Breast epithelium (tissue), 3 donors: ENCODE data around the gene GALNTL6.

ENCODE experiments used
- CTCF ChIP-seq, 3 donors: fragments of 450-650 bp; IDR thresholded peaks; one replicate each; pipeline ENCODE4 v1.5.1; 2016 to 2017; ENCODE audit warnings: antibody characterized with exemption in 3 of 3, mild to moderate bottlenecking in 3 of 3, moderate library complexity in 3 of 3
- POLR2A ChIP-seq: fragments of 450-650 bp; IDR thresholded peaks from one replicate; pipeline ENCODE4 v1.6.1; 2016; ENCODE audit warnings: antibody characterized with exemption, mild to moderate bottlenecking, moderate library complexity
- POLR2AphosphoS5 ChIP-seq, 3 donors: sonication (generic); formaldehyde crosslinking; IDR thresholded peaks; one replicate each; pipeline ENCODE4 v1.6.1; 2017; ENCODE audit warnings: antibody characterized with exemption in 3 of 3

- TF ChIP-seq CTCF (IDR thresholded peaks at IDR 0.05) (no peak), POLR2AphosphoS5 (IDR thresholded peaks at IDR 0.05) (no peak), POLR2A (no peak)
Observed at GRCh38 chr4:171794528-171794927, 18.7 kb upstream of the GALNTL6 start.
